GM19455 (cell line): ENCODE data around the gene SUN1.
A peak's percentile ranks its signal among the peaks of the same experiment; 100 is the strongest.
"Not testable (repeated sequence)": the region's sequence is repeated elsewhere in the genome, so short reads cannot be mapped to it uniquely, and the experiment has no call there.

ENCODE experiments used
- ATAC-seq: cut with Tn5 transposase; IDR thresholded peaks from one replicate; pipeline ENCODE4 v1.9.1; 2021; ENCODE audit not compliant: unreplicated experiment

SUN1 gene

DNA sequence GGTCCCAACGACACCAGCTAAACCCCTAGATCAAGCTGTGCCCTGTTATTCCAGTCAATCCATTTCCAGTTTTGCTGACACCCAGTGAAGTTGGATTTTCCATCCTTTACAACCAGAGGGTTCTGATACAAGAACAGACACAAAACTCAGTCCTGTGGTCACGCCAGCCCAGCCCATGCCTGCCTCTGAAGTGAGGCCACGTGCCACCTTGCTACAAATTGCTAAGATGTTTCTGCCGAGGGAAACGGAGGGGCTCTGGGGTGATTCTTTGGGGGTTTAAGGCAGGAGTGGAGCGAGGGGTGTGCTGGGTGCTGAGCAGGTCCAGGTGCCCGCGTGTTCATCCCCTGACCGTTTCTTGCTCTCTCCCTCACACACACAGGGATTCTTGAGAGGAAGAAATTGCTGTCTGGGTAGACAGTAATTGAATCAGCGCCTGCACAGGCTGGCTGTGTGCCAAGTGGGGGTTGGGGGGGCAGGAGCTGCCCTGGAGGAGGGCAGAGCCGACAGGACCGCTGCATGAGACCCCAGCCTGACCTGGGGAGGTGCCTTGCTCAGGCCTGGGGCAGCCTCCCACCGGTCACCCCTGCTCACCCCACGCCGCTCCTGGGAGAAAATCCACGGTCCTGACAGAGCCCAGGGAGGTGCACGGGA lies 84.1 kb downstream of the SUN1 start:
- ATAC-seq: no peak

DNA sequence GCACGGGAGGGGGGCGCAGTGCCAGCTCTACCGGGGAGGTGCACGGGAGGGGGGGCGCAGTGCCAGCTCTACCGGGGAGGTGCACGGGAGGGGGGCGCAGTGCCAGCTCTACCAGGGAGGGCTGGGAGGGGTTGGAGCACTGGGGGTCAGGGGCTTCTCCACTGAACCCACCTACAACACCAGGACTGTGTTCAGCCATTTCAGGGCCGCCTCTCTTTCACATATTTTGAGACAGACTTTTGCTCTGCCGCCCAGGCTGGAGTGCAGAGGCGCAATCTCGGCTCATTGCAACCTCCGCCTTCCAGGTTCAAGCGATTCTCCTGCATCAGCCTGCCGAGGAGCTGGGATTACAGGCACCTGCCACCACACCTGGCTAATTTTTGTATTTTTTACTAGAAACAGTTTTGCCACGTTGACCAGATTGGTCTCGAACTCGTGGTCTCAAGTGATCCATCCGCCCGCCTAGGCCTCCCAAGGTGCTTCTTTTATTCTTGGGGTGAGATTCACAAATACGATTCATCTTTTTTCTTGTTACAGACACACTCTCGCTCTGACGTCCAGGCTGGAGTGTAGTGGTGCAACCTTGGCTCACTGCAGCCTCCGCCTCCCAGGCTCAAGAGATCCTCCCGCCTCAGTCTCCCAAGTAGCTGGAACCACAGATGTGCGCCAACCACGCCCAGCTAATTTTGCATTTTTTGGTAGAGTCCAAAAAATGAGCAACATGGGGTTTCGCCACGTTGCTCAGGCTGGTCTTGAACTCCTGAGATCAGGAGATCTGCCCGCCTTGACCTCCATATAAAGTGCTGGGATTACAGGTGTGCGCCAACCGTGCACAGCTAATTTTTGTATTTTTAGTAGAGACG lies 85.2 kb downstream of the SUN1 start:
- ATAC-seq: no peak

DNA sequence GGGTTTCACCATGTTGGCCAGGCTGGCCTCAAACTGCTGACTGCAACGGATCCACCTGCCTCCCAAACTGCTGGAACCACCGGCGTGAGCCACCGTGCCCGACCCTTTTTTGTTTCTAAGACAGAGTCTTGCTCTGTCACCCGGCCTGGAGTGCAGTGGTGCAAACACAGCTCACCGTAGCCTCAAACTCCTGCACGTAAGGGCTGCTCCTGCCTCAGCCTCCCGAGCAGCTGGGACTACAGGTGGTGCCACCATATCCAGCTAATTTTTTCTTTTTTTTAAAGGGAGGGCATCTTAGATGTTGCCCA lies 85.8 kb downstream of the SUN1 start:
- ATAC-seq: no peak

DNA sequence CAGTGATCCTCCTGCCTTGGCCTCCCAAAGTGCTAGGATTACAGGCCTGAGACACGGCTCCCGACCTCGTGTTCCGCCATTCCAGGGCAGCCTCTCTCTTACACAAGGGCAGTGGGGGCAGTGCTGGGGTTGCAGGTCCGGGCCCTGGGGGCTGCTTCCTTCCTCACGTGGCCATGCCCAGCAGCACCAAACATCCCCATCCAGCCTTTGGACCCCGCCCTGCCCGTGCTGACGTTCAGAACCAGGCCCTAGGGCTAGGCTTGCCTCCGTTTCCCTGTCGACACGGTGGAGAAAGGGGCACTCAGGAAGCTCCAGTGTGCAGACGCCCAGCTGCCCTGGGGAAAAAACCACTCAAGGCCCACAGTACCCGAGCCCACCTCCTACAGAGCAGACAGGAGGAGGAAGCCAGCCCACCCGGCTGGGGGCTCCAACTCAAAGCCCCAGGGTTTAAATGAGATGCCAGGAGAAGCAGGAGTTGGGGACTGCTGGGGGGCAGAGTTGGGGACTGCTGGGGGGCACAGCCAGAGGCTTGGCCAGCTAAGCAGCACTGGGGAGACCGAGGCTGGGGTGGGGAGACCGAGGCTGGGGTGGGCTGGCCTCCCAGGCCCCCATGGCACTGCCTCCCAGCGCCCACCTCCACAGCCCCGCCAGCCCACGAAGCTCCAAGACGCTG lies 86.3 kb downstream of the SUN1 start:
- ATAC-seq: no peak

DNA sequence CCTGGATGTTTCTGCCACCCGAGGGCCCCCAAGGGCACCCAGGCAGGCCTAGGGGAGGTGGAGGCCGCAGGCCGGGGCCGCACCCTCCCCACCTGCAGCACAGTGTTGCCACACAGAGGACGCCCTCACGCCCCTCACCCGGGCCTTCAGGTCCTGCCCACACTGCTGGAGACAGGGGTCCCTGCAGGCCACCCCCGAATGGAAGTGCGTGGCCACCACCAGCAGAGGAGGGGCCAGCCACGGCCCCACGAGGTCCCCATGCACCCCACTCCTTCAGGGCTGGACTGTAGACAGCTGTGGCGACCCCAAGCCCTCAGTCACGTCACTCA lies 86.8 kb downstream of the SUN1 start:
- ATAC-seq: no peak

DNA sequence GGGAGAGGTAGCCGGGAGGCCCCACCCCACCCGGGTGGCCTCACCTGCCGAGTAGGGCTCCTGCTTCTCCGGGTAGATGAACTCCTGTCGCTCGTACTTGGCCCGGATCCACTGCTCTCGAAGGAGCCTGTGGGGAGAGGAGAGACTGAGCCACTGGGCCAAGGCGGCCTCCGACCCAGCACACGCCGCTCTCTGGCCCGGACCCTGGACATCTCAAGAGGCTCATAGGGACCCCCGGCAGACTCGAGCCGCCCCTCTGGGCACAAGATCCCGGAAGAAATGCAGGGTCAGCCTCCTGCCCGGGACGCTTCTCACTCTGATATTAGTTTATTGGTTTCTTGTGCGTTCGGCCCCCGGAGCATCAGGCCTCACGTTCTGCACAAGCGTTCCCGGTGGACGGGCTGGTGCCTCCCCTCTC lies 87.7 kb downstream of the SUN1 start:
- no peak for ATAC-seq

DNA sequence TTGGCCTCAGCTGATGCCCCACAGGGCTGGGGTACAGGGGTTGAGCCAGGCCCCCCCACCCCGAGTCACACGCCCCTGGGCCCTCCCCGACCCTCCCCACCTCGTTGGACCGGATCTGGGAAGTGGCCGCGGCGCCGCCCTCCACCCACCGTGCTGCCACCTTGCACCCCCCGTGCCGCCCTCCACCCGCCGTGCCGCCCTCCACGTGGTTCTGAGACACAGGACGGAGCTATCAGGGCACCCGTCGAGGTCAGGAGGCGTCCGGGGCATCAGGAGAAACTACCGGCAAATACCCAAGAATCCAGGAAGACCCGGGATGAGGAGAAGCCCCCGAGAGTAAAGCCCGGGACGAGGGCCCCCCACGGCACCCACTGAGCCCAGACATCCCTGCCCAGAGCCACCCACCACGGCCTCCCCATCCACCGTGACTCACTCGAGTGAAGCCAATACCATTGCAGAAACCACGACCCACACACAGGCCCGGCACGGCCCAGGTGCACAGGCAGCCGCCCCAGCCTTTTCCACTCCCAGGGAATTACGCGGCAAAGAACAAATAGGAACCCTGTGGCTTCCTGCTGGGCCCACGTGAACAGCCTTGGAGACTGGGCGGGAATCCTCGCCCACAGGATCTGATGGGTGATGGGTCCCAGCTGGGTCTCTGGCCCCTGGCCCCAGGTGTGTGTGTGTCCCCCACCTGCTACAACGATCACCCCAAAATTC lies 88.2 kb downstream of the SUN1 start:
- ATAC-seq: no peak

DNA sequence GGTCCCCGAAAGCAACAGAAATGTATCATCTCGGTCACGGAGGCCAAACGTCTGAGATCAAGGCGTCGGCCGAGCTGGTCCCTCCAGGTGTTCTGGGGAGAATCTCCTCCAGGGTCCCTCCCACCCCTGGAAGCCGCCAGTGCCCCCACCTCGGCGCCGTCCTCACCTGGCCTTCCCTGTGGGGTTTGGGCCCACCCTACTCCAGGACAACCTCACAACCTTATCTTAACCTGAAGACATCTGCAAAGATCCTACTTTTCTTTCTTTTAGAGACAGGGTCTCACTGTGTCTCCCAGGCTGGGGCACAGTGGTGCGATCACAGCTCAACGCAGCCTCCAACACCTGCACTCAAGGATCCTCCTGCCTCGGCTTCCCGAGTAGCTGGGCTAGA lies 88.8 kb downstream of the SUN1 start:
- no peak for ATAC-seq

DNA sequence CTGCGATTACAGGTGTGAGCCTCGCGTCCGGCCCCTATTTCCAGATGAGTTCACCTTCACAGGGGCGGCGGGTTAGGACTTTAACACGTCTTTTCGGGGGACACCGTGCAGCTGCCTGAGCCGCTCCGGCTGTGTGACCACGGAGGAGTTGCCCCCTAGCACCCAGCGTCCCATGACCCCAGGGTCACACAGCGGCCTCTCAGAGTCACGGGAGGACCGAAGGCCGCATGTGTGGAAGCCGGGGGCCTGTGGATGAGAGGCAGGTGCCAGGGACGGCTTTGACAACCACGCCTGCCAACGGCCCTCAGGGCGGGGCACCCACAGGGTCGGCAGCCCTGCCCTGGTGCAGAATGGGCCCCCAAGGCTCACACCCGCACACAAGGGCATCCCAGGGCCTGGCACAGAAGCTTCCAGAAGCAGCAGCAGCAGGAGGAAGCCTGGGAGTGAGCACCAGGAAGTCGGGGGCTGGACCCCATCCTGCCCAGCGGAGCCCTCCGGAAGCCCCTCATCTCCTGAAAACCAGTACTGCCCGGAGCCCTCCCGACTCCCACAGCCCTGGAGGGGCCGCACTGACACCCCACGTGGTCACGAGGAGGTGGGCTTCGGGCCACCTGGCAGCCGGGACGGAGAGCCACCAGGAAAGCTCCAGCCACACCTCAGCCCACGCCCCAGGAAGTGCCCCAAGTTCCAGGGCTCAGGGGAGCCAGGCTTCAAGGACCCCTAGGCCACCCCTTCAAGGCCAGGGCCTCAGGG lies 89.5 kb downstream of the SUN1 start:
- no peak for ATAC-seq

DNA sequence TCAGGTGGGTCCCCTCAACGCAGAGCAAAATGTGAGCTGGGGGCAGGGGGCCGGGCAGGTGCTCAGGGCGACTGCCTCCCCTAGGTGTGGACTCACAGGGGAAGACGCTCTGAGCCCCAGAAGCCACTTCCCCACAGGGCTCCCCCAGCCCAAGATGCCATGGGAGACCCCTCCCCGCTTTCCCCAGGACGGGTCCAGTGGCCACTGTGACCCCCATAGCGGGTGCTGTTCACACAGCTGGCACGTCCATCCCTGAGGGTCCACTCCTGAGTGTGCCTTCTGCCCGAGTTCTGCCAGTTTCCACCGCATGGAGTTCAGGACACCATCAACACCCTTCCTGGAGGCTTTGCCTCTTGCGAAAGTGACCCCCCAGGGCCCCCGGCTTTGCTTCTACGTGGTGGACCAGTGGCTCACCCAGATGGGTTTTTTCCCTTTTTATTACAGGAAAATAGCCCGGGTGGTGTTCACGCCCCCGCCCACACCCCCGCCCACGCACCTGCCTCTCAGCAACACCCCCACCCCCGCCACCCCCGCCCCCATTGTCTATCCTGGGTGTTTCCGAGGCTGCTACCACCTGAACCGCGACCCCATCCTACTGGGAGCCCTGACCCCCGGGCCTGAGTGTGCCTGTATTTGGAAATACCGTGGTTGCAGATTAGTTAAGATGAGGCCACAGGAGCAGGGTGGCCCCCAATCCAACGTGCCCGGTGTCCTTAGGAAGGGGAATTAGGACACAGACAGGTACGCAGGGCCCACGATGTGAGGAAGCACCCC lies 90.2 kb downstream of the SUN1 start:
- ATAC-seq: no peak

DNA sequence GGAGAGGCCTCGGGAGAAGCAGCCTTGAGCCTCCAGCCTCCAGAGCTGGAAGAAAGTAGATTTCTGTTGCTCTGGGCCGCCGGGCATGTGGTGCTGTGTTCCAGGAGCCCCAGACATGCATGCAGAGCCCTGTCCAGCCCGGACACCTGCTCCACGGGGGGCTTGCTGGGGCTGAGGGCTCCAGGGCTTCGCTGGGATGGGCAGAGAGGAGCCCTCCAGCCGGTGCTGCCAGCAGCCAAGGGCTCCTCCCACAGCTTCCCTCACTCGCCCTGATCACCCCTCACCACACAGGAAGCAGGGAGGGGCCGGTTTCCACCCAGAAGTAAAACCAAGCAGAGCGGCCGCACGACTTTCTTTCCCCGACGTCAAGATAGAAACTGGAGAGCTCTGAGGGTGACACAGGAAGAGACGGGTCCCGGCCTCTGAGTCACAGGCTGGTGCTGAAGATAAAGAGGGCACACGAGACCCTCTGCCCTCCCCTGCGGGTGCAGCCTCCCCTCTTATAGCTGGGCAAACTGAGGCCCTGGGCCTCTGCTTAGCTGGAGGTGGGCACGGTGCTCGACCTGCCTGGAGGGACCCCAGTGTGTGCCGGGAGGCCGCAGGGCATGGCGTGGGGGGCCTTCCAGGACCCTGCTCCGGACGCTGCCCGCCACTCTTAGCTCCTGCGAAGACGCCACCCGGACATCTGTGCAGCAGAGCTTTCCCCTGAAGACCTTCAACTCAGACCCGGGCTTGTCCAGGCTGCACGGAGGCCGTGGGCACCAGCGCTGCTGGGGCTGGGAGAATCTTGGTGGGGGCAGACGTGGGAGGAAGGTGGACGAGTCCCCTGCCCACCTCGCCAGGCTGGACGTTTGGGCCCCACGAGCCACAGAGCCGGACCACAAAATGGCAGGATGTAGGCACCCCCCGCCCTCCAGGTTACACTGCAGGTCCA lies 91.1 kb downstream of the SUN1 start:
- peak; percentile 80 for ATAC-seq

DNA sequence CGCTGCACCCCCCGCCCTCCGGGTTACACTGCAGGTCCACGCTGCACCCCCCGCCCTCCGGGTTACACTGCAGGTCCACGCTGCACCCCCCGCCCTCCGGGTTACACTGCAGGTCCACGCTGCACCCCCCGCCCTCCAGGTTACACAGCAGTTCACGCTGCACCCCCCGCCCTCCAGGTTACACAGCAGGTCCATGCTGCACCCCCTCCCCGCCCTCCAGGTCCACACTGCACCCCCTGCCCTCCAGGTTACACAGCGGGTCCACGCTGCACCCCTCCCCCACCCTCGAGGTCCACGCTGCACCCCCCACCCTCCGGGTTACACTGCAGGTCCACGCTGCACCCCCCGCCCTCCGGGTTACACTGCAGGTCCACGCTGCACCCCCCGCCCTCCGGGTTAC lies 91.8 kb downstream of the SUN1 start:
- ATAC-seq: not testable (repeated sequence)
